Measurements from ENCODE around the gene GALNT6.
A peak's percentile ranks its signal among the peaks of the same experiment; 100 is the strongest.

Gene GALNT6

GRCh38 chr12:51379571-51379970, 11.6 kb downstream of the GALNT6 start:
- in situ Hi-C loops (cut with MboI; ENCODE audit: low pct_unique_long_range_greater_than_20kb, low sequenced_read_pairs, unreplicated experiment): no loop called here
- TF ChIP-seq CTCF (IDR thresholded peaks at IDR 0.05; ENCODE audit: extremely low read depth, insufficient read depth, missing control alignments): no peak
- DNase-seq (ENCODE audit: low spot score): no peak

GRCh38 chr12:51378749-51379148, 12.5 kb downstream of the GALNT6 start:
- DNase-seq (ENCODE audit: low spot score): no peak
- in situ Hi-C loops (cut with MboI; ENCODE audit: low pct_unique_long_range_greater_than_20kb, low sequenced_read_pairs, unreplicated experiment): no loop called here
- no peak for TF ChIP-seq CTCF (IDR thresholded peaks at IDR 0.05; ENCODE audit: extremely low read depth, insufficient read depth, missing control alignments)

GRCh38 chr12:51377099-51377984, 13.9 kb downstream of the GALNT6 start:
- DNase-seq (ENCODE audit: low spot score): no peak
- in situ Hi-C loops (cut with MboI; ENCODE audit: low pct_unique_long_range_greater_than_20kb, low sequenced_read_pairs, unreplicated experiment): no loop called here
- peak; percentile 23 for TF ChIP-seq CTCF (IDR thresholded peaks at IDR 0.05; ENCODE audit: extremely low read depth, insufficient read depth, missing control alignments)

GRCh38 chr12:51374856-51375255, 16.4 kb downstream of the GALNT6 start:
- TF ChIP-seq CTCF (IDR thresholded peaks at IDR 0.05; ENCODE audit: extremely low read depth, insufficient read depth, missing control alignments): no peak
- in situ Hi-C loops (cut with MboI; ENCODE audit: low pct_unique_long_range_greater_than_20kb, low sequenced_read_pairs, unreplicated experiment): no loop called here
- DNase-seq (ENCODE audit: low spot score): no peak

GRCh38 chr12:51374361-51374760, 16.8 kb downstream of the GALNT6 start:
- no peak for DNase-seq (ENCODE audit: low spot score)
- in situ Hi-C loops (cut with MboI; ENCODE audit: low pct_unique_long_range_greater_than_20kb, low sequenced_read_pairs, unreplicated experiment): no loop called here
- no peak for TF ChIP-seq CTCF (IDR thresholded peaks at IDR 0.05; ENCODE audit: extremely low read depth, insufficient read depth, missing control alignments)

GRCh38 chr12:51373187-51373586, 18.0 kb downstream of the GALNT6 start:
- no peak for DNase-seq (ENCODE audit: low spot score)
- in situ Hi-C loops (cut with MboI; ENCODE audit: low pct_unique_long_range_greater_than_20kb, low sequenced_read_pairs, unreplicated experiment): no loop called here
- no peak for TF ChIP-seq CTCF (IDR thresholded peaks at IDR 0.05; ENCODE audit: extremely low read depth, insufficient read depth, missing control alignments)
